ENCODE results near the gene ZNF607. TPM values are rescaled to one million over a fixed set of nuclear protein-coding genes. Genes with fewer than 3 reads are reported as not detected.

ZNF607 gene
- total RNA-seq, 2 experiments from 2014 or later: 7.4 to 7.8 TPM

DNA sequence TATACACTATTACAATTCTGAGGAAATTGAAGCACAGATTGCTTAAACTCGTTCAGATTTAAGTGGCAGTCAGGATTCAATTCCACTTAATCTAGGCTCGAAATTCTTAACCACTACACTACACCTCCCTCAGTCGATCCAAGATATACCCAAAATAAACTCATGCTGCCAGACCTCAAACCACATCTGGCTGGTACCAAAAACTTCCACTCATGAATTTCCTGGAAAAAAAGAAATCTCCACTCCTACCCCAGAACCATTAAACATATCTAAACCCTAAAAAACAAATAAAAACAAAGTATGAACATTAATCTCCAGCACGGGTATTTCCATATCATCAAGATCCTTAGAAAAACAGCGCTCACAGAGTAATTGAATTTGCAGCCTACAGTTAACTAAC, 65.4 kb downstream of the ZNF607 start:
- ChIA-PET POLR2A (interaction anchor here (1.1 kb wide), 1 partner anchor 185 kb away, joined by 5 read pairs; the partner anchor contains the start of gene ZNF570), CTCF (no interaction called here)
- peaks cover 44% of the 10 kb centered on the region for H3K36me3 Mint-ChIP-seq (ENCODE audit: low read depth)
- peak overlapping the region; percentile 96 for H3K4me3 Mint-ChIP-seq
- no peak for TF ChIP-seq CTCF (IDR thresholded peaks at IDR 0.05)
- H3K27me3 Mint-ChIP-seq: no peaks in the 10 kb centered on the region
- intact Hi-C loops (cut with micrococcal nuclease): no loop called here
- ATAC-seq (no peak), DNase-seq (no peak)
- peaks cover 13% of the 10 kb centered on the region for H3K9me3 Mint-ChIP-seq
- peaks cover 27% of the 10 kb centered on the region for H3K4me1 Mint-ChIP-seq (ENCODE audit: low read depth)
- peak overlapping the region; percentile 99 for H3K27ac Mint-ChIP-seq

Other genes with a start within 250 kb of the ZNF607 start
- gene ZNF793, start 212.8 kb downstream of the ZNF607 start, total RNA-seq: 1 to 10 TPM; 3.5 to 3.8 TPM
- gene ZNF571, start 125.0 kb downstream of the ZNF607 start, total RNA-seq: 1 to 10 TPM; 3.4 to 4.0 TPM
- gene ZNF540, start 124.9 kb downstream of the ZNF607 start, total RNA-seq: 1 to 10 TPM; 1.7 to 2.2 TPM
- 1 to 10 TPM; 9.0 to 9.7 TPM for gene ZFP30, start 64.3 kb downstream of the ZNF607 start, total RNA-seq
- 1 to 10 TPM; 8.3 to 8.7 TPM for gene ZNF573, start 59.8 kb upstream of the ZNF607 start, total RNA-seq
- not detected for gene WDR87, start 186.8 kb upstream of the ZNF607 start, total RNA-seq
- gene SIPA1L3, start 187.4 kb upstream of the ZNF607 start, total RNA-seq: 1 to 10 TPM; 8.9 to 9.8 TPM

Data from activated CD8-positive, alpha-beta T cell treated with anti-CD3 and anti-CD28 coated beads for 36 hours (primary cell).